Upper lobe of left lung (tissue), 4 donors: ENCODE data around the gene CETN3.
A peak's percentile ranks its signal among the peaks of the same experiment; 100 is the strongest.

ENCODE experiments used
- CTCF ChIP-seq, 6 experiments: fragments of 450-650 bp in 4 of 6; fragments of 200-600 bp in 2 of 6; sonication (generic) in 2 of 6; IDR thresholded peaks; one replicate each; pipeline ENCODE4 v1.5.1; 2016 to 2019; ENCODE audit warnings: antibody characterized with exemption in 6 of 6
- EP300 ChIP-seq, 4 donors: sonication (generic); formaldehyde crosslinking; IDR thresholded peaks; one replicate each; pipeline ENCODE4 v1.5.1; 2017; ENCODE audit warnings: antibody characterized with exemption in 4 of 4, control low read depth in 2 of 4
- POLR2A ChIP-seq, 4 donors: fragments of 450-650 bp; IDR thresholded peaks; one replicate each; pipeline ENCODE4 v1.5.1; 2016 to 2017; ENCODE audit warnings: antibody characterized with exemption in 4 of 4, mild to moderate bottlenecking in 2 of 4
- POLR2AphosphoS5 ChIP-seq, 2 donors: sonication (generic); formaldehyde crosslinking; IDR thresholded peaks; one replicate each; pipeline ENCODE4 v1.5.1; 2017; ENCODE audit warnings: antibody characterized with exemption in 2 of 2

GRCh38 chr5:90409318-90410177, at the start of gene CETN3:
- no peak for TF ChIP-seq CTCF (IDR thresholded peaks at IDR 0.05)
- peak; percentile 27 to 94 (median 71) for TF ChIP-seq POLR2A (IDR thresholded peaks at IDR 0.05)
- TF ChIP-seq EP300 (IDR thresholded peaks at IDR 0.05): no peak
- TF ChIP-seq POLR2AphosphoS5 (IDR thresholded peaks at IDR 0.05): peak; percentile 88 to 98
